ENCODE measurements around the gene TYMP.

The TYMP gene

GRCh38 chr22:50563413-50564160 lies 33.8 kb upstream of the TYMP start:
- DNase-seq (ENCODE audit: low read depth in 2 of 2), result no peak

DNA sequence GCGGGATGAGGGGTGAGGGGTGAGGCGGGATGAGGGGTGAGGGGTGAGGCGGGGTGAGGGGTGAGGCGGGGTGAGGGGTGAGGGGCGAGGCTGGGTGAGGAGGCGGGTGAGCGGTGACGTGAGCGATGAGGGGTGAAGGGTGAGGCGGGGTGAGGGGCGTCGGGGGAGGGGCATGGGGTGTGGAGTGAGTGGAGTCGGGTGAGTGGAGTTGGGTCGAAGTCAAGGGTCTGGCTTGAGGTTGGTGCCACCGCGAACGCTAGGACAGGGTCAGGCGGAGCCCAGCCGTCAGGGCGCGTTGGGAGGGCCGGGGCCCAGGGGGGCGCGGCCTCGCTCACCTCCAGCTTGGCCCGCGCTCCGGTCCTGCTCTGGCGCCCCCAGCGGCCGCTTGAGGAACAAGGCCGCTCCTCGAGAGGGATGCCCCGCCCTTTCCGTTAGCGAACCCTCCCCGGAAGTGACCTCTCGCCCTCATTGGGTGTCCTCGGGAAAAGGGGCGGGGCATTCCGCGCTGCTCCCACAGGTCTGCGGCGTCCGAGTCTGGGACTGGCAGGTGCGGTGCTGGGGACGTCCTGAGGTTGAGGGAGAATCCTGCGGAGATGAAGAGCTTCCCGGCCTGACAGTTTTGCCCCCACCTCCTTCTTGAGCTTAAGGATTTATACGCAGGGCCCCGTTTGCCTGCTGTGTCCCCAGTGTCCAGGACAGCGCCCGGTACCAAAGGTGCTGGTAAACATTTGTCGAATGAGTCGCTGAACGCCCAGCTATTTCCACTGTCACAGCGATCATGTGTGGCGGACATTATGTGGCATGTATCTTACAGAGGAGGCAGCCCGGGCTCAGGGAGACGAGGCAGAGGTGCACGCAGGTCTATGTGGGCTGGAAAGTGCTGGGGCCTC lies 33.0 kb upstream of the TYMP start, which contains the start of gene SYCE3:
TSS of gene SYCE3 (minus strand) at position 397 of the 890 bp plus-strand sequence. CDS start 6,514 bp downstream, outside the sequence.
- peak; percentile 97 to 98 for DNase-seq (ENCODE audit: low read depth in 2 of 2)

DNA sequence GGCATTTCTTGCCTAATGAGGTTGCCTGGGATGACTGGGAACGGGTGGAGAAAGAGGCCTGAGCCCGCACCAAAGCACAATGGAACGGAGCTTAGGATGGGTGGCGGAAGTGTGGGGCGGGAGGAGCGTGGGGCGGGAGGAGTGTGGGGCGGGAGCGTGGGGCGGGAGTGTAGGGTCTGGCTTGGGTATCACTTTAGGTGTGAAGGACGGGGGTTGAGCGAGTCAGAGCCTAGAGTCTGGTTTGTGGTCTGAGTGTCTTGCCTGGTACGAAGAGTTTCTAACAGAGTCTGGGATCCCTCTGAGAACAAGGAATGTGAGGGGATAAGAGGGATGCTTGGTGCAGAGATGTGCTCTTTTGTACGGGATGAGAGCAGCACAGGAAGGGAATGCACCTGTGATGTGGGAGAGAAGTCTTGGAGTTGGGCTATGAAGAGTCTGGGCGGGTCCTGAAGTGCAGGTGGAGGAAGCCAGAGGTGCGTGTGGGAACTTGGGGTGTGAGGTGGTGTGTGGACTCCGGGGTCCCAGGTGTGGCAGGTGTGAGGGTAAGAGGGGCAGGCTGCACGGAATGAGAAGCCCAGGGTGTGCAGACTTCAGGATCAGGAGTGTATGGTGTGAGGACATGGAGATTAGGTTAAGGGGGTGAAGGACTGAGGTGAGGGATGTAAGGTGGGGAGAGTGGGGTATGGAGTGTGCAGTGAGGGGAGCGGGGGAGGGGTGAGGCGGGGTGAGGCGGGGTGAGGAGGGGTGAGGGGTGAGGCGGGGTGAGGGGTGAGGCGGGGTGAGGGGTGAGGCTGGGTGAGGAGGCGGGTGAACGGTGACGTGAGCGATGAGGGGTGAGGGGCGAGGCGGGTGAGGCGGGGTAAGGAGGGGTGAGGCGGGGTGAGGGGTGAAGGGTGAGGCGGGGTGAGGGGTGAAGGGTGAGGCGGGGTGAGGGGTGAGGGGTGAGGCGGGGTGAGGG lies 31.9 kb upstream of the TYMP start:
- no peak for DNase-seq (ENCODE audit: low read depth in 2 of 2)

DNA sequence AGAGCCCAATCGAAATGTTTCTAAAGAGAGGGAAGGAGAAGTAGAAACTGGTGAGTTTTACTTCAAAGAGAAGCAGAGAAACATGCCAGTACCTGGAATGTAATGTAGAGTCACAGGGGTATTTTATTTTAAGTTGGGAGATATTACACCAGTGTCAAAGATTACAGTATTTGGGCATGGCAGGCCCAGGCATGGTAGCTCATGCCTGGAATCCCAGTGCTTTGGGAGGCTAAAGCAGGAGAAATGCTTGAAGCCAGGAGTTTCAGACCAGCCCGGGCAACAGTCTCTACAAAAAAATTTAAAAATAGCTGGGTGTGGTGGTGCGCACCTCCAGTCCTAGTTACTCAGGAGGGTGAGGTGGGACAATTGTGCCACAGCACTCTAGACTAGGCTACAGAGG lies 30.2 kb upstream of the TYMP start:
- no peak for DNase-seq (ENCODE audit: low read depth in 2 of 2)

DNA sequence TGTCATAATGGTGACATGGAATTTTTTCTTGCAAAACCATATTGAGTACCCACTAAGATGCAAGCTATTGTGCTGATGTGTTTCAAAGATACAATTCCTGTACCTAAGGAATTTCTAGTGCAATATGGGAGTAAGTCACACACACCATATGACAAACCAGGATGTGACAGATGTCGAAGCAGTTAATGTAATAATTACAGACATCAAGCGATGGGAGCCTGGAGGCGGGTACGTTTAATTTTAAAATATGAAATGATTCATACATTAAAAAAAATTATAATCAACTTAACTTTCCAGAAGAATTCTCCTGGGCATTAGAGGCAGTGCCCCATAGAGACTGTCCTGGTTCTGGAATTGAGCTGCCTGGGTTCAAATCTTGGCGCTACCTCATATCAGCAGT lies 26.9 kb upstream of the TYMP start:
- DNase-seq (ENCODE audit: low read depth in 2 of 2), result no peak

DNA sequence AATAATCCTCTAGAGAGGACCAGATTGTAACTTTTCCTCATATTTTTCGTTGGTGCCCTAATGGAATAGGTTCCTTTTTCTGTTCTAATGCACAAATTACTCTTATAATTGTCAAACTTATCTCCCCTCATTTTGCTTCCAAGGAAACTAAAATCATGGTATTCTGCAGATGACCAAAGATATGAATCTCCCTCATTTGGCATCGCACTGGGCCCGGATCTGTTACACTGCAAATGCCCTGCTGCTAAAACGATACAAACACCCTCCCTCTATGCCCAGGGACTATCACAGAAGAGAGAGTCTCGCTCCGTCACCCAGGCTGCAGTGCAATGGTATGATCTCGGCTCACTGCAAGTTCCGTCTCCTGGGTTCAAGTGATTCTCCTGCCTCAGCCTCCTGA lies 23.5 kb upstream of the TYMP start:
- DNase-seq (ENCODE audit: low read depth in 2 of 2), result no peak

GRCh38 chr22:50551160-50551752 lies 21.4 kb upstream of the TYMP start:
- no peak for DNase-seq (ENCODE audit: low read depth in 2 of 2)

DNA sequence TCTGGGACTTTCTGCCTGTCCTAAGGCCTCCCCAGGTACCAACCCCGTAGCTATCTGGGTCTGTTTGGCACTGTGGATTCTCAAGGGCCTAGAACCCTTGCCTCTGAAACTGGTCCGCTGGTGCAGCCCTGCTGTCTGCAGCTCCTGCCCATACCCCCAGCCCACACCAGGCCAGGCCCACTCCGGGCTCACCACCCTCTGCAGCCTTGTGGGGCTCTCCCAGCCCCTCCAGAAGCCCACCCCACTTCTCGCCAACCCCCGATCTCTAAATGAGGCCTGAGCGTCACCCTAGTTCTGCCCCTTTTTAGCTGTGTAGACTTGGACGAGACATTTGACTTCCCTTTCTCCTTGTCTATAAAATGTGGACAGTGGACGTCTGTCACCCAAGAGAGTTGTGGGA lies 20.6 kb upstream of the TYMP start:
- DNase-seq (ENCODE audit: low read depth in 2 of 2), result no peak

DNA sequence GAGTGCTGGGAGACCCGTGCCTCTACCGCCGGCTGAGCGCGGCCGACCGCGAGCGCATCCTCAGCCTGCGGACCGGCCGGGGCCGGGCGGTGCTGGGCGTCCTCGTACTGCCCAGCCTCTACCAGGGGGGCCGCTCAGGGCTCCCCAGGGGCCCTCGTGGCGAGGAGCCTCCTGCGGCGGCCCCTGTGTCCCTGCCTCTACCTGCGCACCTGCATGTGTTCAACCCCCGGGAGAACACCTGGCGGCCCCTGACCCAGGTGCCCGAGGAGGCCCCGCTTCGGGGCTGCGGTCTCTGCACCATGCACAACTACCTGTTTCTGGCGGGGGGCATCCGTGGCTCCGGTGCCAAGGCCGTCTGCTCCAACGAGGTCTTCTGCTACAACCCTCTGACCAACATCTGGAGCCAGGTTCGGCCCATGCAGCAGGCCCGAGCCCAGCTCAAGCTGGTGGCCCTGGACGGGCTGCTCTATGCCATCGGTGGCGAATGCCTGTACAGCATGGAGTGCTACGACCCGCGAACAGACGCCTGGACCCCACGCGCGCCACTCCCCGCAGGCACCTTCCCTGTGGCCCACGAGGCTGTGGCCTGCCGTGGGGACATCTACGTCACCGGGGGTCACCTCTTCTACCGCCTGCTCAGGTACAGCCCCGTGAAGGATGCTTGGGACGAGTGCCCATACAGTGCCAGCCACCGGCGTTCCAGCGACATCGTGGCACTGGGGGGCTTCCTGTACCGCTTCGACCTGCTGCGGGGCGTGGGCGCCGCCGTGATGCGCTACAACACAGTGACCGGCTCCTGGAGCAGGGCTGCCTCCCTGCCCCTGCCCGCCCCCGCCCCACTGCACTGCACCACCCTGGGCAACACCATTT lies 19.3 kb upstream of the TYMP start:
- no peak for DNase-seq (ENCODE audit: low read depth in 2 of 2)

DNA sequence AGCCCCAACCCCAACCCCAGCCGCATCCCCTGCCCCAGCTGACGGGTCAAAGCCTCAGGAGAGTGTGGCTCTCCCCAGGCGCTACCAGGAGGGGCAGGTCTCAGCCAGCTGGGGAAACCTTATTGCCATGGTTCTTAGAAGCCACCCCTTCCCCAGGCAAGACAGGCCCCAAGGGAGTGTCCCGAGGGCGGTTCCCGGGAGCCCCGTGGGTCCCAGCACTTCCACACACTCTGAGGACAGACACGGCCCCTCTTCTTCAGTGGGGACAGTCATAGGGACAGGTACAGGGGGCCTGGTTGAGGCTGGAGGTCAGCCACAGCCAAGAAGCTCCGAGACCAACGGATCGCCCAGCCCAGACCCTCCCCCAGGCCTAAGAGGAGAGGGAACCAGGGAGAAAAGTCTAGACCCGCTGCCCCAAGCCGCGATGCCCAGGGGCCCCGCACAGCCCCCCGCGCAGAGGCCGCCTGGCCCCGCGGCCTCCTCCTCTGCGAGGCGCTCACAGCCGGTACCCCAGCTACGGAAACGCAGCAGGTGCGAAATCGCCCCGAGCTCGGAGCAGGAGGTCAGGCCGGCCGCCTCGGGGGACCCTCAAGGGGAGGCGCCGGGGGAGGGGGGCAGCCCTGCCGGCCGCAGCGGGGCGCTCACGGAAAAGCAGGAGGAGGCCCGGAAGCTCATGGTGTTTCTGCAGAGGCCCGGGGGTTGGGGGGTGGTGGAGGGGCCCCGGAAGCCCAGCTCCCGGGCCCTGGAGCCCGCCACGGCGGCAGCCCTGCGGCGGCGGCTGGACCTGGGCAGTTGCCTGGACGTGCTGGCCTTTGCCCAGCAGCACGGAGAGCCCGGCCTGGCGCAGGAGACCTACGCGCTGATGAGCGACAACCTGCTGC lies 18.5 kb upstream of the TYMP start:
- no peak for DNase-seq (ENCODE audit: low read depth in 2 of 2)

GRCh38 chr22:50547263-50547985 lies 17.6 kb upstream of the TYMP start:
- DNase-seq (ENCODE audit: low read depth in 2 of 2), result no peak

DNA sequence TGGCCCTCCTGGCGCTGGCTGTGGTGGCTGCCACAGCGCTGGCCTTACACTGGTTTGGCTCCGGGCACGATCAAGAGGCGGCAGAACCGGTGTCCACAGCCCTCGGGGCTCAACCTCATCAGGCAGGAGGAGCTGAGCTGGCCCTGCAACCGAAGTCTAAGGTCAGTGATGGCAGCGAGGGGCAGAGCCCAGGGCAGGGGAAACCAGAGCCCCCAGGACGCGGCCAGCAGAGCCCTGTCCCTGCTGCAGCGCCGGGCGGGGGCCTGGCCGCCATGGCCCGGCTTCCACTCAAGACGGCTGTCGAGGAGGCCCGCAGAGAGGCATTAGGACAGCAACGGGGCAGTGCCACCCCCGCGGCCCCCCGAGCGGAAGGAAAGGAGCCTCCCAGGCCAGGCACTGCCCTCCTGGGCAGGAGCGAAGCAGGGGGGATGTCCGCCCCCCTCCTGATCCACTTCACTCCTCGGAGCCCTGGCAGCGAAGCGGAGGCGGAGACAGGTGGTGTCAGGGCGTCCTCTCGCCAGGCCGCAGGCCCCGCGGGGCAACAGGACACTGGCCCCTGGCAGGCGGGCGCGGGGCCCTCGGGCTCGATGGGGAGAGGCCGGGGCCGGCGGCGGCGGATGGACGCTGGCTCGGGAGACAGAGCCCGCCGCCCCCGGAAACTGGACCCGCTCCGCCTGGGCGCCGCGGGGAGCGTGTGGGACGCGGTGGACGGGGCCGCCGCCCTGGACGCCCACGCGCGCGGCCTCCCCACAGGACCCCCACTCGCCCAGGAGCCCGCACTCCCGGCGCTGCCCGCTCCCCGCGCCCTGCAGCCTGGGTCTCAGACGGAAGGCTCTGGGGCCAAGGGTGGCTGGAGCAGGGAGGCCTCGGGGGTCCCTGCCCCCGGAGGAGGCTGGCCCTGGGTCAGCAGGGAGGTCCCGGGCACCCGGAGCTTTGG lies 16.8 kb upstream of the TYMP start:
- no peak for DNase-seq (ENCODE audit: low read depth in 2 of 2)

DNA sequence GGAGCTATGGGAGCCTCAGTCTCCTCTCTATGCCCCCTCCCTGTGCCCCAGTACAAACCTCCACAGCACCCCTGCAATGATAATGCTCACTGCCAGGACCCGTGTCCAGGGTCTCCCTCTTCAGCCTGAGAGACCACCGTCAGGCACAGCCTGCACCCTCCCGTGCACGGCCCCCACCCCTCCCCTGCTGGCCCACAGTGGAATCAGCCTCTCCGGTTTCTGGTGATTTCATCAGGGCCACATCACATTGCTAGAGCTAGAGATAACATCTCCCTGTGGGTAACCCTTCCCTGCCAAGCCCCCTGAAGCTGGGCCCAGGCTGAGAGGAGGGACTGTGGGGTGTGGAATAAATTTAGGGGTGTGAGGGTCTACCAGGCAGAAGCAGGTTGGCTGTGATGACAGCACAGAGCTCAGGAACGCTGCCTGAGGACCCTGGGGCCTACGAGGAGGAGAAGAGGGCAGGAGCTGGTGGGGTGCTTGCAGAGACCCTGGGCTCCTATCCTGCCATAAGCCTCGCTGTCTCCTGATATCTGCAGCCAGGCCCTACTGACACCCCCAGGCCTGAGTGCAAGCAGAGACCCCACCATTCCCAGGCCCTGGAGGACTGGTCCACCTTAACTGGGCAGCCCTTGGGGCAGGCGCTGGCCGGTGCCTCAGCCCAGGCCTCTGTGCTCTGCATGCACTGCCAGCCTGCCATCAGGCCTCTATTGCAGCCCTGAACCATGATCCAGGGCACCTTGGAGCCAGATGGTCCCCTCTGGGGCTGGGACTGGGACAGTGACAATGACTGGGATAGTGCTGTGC lies 15.9 kb upstream of the TYMP start, which contains the start of gene KLHDC7B:
TSS of gene KLHDC7B (plus strand) at position 378 of the 804 bp plus-strand sequence. CDS start at position 723, 345 bp downstream.
- DNase-seq (ENCODE audit: low read depth in 2 of 2), result no peak

DNA sequence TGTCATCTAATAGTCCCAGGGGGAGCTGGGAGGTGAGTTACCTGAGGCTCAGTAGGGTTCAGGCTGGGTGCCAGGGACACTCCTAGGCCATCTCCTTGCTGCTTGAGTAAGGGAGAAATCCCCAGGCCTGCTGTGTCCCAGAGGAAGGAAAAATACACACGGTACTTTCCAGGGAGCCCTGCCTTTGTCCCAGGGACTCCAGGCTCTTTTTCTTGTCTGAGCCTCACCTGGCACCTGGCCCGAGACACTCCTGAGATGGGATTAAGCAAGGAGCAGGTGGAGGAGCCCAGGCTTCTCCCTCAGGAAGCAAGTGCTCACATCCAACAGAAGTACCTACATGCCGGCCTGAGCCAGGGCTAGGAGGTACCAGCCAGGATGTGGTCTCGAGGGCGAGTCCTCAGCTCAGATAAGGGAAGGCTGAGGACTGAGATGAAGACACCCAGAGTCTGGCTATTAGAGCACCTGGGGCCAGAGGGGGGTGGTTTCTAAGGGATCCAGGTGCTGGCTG lies 15.0 kb upstream of the TYMP start:
- DNase-seq (ENCODE audit: low read depth in 2 of 2), result no peak

DNA sequence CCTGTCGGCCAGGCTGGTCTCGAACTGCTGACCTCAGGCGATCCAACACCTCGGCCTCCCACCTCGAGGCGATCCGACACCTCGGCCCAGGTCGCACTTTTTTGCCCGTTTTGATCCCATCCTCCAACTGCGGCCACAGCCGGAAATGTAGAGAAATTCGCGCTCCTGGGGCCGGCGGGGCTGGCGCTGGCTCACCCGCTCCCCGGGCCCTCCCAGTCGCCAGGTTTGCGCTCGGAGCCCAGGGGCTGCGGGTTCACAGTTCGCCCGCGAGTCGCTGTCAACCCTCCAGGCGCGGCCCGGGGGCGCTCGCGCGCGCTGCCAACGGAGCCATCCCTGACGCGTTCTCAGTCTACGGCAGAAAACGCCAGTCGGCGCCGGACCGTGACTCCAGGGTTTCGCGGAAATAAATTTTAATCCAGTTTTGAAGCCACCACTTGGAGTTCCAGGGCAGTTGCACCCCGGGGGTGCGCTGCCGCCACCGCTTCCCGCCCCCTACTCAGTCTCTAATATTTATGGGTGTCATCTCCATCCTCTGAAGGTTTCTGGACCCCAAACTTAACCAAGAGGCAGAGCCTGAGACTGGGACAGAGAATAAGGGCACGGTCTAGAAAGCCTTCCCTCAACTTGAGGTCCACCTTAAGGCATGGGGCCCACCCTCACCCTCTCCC lies 14.4 kb upstream of the TYMP start:
- DNase-seq (ENCODE audit: low read depth in 2 of 2), result peak; percentile 78 to 79

DNA sequence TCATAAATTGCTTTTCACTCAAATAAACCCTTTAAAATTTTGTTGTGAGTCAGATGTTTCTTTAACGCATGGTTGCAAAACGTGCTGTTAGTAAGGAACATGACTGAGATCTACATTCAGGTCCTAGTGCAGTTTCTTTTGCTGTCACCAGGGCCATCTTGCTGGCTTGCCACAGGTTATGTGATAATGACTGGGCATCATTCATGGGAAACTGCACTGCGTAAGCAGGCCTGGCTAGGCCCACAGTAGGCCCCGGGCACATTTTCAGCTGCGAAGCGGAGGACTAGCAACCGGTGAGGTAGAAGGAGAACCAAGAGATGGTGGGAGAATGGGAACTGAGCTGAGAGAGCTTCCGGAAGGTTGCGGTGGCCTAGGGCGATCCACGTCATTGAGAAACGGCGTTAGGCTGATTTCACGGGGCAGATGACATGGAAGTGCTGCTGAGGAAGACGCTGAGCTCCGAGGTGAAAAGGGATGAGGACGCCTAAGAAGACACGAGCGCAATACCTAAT lies 12.7 kb upstream of the TYMP start:
- no peak for DNase-seq (ENCODE audit: low read depth in 2 of 2)
